Pancreas (tissue), 10 donors: ENCODE data around the gene ACOT11. TPM values are rescaled to one million over a fixed set of nuclear protein-coding genes. Genes with fewer than 3 reads are reported as not detected.

ENCODE experiments used
- ATAC-seq, 4 donors: fragments of 200-7000 bp; cut with Tn5 transposase; one replicate each; pipeline versions ENCODE4 v1.8.0 to v1.9.1; 2020; ENCODE audit warnings: mild to moderate bottlenecking in 4 of 4, moderate library complexity in 4 of 4
- DNase-seq, 6 donors: peaks; one replicate each; pipeline ENCODE4 v3.0.0-alpha.2; 2020
- FAIRE-seq: peaks from 2 replicates; lab custom pipeline; 2012; peaks lifted over from hg19 to GRCh38; lab: Jason Lieb, UNC
- H3K27ac ChIP-seq, 4 donors: fragments of 200-600 bp; sonication (generic); 1 replicate in 3 of 4; 2 replicates in 1 of 4; pipeline versions ENCODE4 v1.5.0 to v1.8.0; 2020
- H3K27me3 ChIP-seq, 4 donors: fragments of 200-600 bp; one replicate each; pipeline ENCODE4 v1.8.0; 2021
- H3K36me3 ChIP-seq, 3 donors: fragments of 200-600 bp; sonication (generic) in 1 of 3; one replicate each; pipeline versions ENCODE4 v1.5.0 to v1.8.0; 2020 to 2021
- H3K4me1 ChIP-seq, 3 donors: fragments of 200-600 bp; one replicate each; pipeline ENCODE4 v1.8.0; 2021
- H3K4me3 ChIP-seq, 4 donors: fragments of 200-600 bp; sonication (generic) in 2 of 4; one replicate each; pipeline versions ENCODE4 v1.5.0 to v1.8.0; 2020 to 2021
- H3K9me3 ChIP-seq, 4 donors: fragments of 200-600 bp; one replicate each; pipeline ENCODE4 v1.8.0; 2021
- WGBS, 2 donors: extraction: QIAGEN DNeasy Blood & Tissue Kit; methylation state at CpG; one replicate each; pipeline ENCODE4 v1.1.7; 2013; 5-methylcytosine and 5-hydroxymethylcytosine counted together
- intact Hi-C, 3 donors: fragments of 100-400 bp; cut with DNase I; formaldehyde crosslinking; loops; one replicate each; pipeline versions ENCODE4 v1.11.1 to v1.14.2; 2022
- polyA plus RNA-seq, 2 donors: library from polyadenylated mRNA; stranded (reverse); fragments of 200-250 nt; gene quantifications; one replicate each; pipeline ENCODE4 v1.2.3, GENCODE V29; 2013
- total RNA-seq, 6 donors: library from RNA; stranded (reverse); fragmentation: NEBNext Ultra II Directional in 4 of 6; extraction: Animal tissue kit (Norgen Biotek cat#: 25700) in 4 of 6; gene quantifications; one replicate each; pipeline versions ENCODE4 v1.2.1 to v1.2.4, GENCODE V29; 2021 to 2023
- TF ChIP-seq, protein P1 (sequence below), 4 donors: fragments of 200-600 bp; sonication (generic) in 3 of 4; IDR thresholded peaks; one replicate each; pipeline versions ENCODE4 v1.5.0 to v1.8.0; 2021; ENCODE audit warnings: antibody characterized with exemption in 4 of 4
- donor health status: healthy with polysubstance abuse.
- donor health status: DM: no; HTN: no; CAD: no; lungs with moderate emphysema.
- donor health status: DM: no; HTN: no; CAD: no.
- donor health status: control.
- donor health status: control.
- donor health status: Bipolar disorder and iron deficiency.
- donor health status: DM: yes; HTN: yes; CAD: no.
- donor health status: DM: no; HTN: no; CAD: no.
- donor health status: DM: no; HTN: no; CAD: no.
- donor health status: DM: yes; HTN: yes; CAD: no.

Gene ACOT11
- total and polyA plus RNA-seq, 8 donors = 2.6 to 6.7 (median 3.1) TPM

DNA sequence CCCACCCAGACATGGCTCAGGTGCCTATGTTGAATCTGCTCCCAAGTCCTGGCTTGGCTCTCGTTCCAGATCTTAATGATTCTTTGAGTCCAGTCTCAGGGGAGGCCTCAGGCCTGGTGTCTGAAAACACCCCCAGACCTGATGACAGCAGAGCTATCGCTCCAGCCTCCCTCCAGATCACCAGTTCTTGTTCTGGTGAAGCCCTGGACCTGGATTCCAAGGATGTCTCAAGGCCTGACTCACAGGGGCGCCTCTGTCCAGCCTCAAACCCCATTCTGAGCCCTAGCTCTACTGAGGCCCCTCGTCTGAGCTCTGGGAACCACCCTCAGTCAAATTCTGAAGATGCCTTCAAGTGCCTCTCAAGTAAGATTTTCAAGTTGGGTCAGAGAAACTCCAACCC is 105.0 kb downstream of the ACOT11 start:
- H3K27me3 ChIP-seq = no peaks in the 10 kb centered on the region
- ATAC-seq (no peak), FAIRE-seq (no peak), DNase-seq (no peak)
- TF ChIP-seq, protein P1, sequence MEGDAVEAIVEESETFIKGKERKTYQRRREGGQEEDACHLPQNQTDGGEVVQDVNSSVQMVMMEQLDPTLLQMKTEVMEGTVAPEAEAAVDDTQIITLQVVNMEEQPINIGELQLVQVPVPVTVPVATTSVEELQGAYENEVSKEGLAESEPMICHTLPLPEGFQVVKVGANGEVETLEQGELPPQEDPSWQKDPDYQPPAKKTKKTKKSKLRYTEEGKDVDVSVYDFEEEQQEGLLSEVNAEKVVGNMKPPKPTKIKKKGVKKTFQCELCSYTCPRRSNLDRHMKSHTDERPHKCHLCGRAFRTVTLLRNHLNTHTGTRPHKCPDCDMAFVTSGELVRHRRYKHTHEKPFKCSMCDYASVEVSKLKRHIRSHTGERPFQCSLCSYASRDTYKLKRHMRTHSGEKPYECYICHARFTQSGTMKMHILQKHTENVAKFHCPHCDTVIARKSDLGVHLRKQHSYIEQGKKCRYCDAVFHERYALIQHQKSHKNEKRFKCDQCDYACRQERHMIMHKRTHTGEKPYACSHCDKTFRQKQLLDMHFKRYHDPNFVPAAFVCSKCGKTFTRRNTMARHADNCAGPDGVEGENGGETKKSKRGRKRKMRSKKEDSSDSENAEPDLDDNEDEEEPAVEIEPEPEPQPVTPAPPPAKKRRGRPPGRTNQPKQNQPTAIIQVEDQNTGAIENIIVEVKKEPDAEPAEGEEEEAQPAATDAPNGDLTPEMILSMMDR (IDR thresholded peaks at IDR 0.05) = no peak
- 77 to 81% methylated on average over 4 of the region's 4 CpGs for WGBS, 2 donors
- H3K9me3 ChIP-seq = no peaks in the 10 kb centered on the region
- no peak overlapping the region for H3K27ac ChIP-seq
- intact Hi-C loops = no loop called here
- H3K4me3 ChIP-seq = no peak overlapping the region
- no peaks in the 10 kb centered on the region for H3K4me1 ChIP-seq
- H3K36me3 ChIP-seq = no peaks in the 10 kb centered on the region

DNA sequence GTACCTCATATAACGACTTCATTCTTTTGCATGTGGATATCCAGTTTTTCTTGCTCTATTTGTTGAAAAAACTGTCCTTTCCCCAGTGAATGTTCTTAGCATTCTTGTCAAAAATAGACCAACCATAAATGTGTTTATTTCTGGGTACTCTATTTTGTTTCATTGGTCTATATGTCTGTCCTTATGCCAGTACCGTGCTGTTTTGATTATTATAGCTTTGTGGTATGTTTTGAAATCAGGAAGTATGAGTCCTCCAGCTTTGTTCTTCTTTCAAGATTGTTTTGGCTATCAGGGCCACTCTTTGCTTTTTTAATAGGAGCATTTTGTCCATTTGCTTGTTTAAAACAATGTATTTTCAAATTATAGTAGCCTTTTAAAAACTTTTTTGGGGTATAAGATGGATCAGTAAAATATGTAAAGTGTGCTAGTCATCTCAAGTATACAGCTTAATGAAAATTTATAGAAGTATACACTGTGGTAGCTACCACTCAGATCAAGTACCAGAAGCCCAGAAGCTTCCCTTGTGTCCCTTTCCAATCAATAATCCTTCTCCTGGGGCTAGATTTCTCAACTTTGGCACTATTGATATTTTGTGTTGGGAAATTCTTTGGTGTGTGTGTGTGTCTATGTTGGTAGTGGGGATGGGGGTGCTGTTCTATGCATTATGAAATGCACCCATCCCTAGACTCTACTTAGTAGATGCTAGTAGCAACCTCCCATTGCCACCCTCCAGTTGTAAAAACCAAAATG is 110.3 kb downstream of the ACOT11 start:
- FAIRE-seq (no peak), ATAC-seq (no peak), DNase-seq (no peak)
- H3K27ac ChIP-seq = no peak overlapping the region
- H3K4me3 ChIP-seq = no peak overlapping the region
- H3K27me3 ChIP-seq = no peaks in the 10 kb centered on the region
- H3K36me3 ChIP-seq = no peaks in the 10 kb centered on the region
- 85 to 94% methylated on average over 2 of the region's 2 CpGs for WGBS, 2 donors
- intact Hi-C loops = no loop called here
- no peaks in the 10 kb centered on the region for H3K9me3 ChIP-seq
- TF ChIP-seq, protein P1 (IDR thresholded peaks at IDR 0.05) = no peak
- H3K4me1 ChIP-seq = no peaks in the 10 kb centered on the region

Other genes with a start within 250 kb of the ACOT11 start
- gene SSBP3, start 141.8 kb upstream of the ACOT11 start, total RNA-seq = 10 to 100 TPM; 20.5 to 25.2 (median 22.9) TPM
- 10 to 100 TPM; 16.4 to 31.0 TPM for gene SSBP3, start 141.8 kb upstream of the ACOT11 start, polyA plus RNA-seq
- under 1 TPM in 1 of 6 donors, not detected in 5; 0.12 TPM for gene FAM151A, start 75.3 kb downstream of the ACOT11 start, total RNA-seq
- gene FAM151A, start 75.3 kb downstream of the ACOT11 start, polyA plus RNA-seq = under 1 TPM in 1 of 2 donors, not detected in 1; 0.21 TPM
- 1 to 10 TPM in 2 of 6 donors, under 1 TPM in 4; 0.38 to 2.2 (median 0.95) TPM for gene MROH7, start 93.6 kb downstream of the ACOT11 start, total RNA-seq
- gene MROH7, start 93.6 kb downstream of the ACOT11 start, polyA plus RNA-seq = 1 to 10 TPM; 2.0 to 4.6 TPM
- gene TTC4, start 167.6 kb downstream of the ACOT11 start, total RNA-seq = 1 to 10 TPM; 4.5 to 9.9 (median 7.2) TPM
- gene TTC4, start 167.6 kb downstream of the ACOT11 start, polyA plus RNA-seq = 10 to 100 TPM in 1 of 2 donors, 1 to 10 TPM in 1; 7.3 to 14.4 TPM
- gene PARS2, start 216.3 kb downstream of the ACOT11 start, total RNA-seq = 1 to 10 TPM; 1.0 to 3.6 (median 2.3) TPM
- 1 to 10 TPM in 1 of 2 donors, under 1 TPM in 1; 0.61 to 1.7 TPM for gene PARS2, start 216.3 kb downstream of the ACOT11 start, polyA plus RNA-seq